NT2/D1 (cell line): ENCODE results near the gene TBCD.

Experiments used
- SUZ12 ChIP-seq: IDR thresholded peaks from 2 replicates; pipeline ENCODE4 v1.6.1; 2011; ENCODE audit not compliant: insufficient read length, insufficient read depth; ENCODE audit errors: extremely low read depth
- YY1 ChIP-seq: IDR thresholded peaks from 2 replicates; pipeline ENCODE4 v1.6.1; 2011; ENCODE audit not compliant: insufficient read length, insufficient read depth
- ZNF274 ChIP-seq: IDR thresholded peaks from 2 replicates; pipeline ENCODE4 v1.6.1; 2011; ENCODE audit warnings: mild to moderate bottlenecking, low read depth, low read length

DNA sequence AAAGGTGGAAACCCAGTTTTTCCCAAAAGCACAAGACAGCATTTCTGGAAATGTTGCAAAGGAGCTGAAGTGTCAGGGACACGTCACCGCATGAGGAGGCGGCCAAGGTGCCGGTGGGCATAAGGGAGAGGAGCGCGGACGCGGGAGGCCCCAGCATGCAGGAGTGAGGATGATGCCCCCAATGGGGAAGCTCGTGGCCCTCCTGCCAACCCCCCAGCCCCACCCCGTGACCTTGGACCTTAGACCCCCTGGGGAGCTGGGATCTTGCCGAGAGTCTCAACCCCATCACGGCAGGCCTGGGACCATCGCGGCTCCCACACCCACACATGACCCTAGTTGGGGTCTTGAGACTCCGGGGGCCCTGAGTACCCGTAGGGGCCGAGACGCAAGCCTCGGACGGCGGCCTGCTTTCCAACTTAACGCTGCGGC is 208.1 kb downstream of the TBCD start:
- TF ChIP-seq YY1 (no peak), ZNF274 (no peak), SUZ12 (no peak)
